Gastroesophageal sphincter (tissue), 4 donors: ENCODE results near the gene FPR2. TPM values are rescaled to one million over a fixed set of nuclear protein-coding genes. Genes with fewer than 3 reads are reported as not detected.

Experiments used
- ATAC-seq: fragments of 150-250 bp; one replicate; pipeline ENCODE4 v1.9.1; 2016; ENCODE audit warnings: mild to moderate bottlenecking, moderate library complexity
- H3K27ac ChIP-seq, 4 donors: fragments of 200-600 bp; sonication (generic) in 3 of 4; 1 replicate in 3 of 4; 2 replicates in 1 of 4; pipeline ENCODE4 v1.5.1; 2016 to 2019
- H3K27me3 ChIP-seq: fragments of 200-600 bp; sonication (generic); one replicate; pipeline ENCODE4 v1.5.1; 2019
- H3K36me3 ChIP-seq, 2 donors: fragments of 200-600 bp; sonication (generic); one replicate each; pipeline ENCODE4 v1.5.1; 2019; ENCODE audit warnings: control low read depth in 1 of 2
- H3K4me1 ChIP-seq, 3 donors: fragments of 200-600 bp; sonication (generic); 1 replicate in 2 of 3; 2 replicates in 1 of 3; pipeline ENCODE4 v1.5.1; 2016 to 2019; ENCODE audit warnings: control low read depth in 2 of 3
- H3K4me3 ChIP-seq, 2 donors: fragments of 200-600 bp; sonication (generic); one replicate each; pipeline ENCODE4 v1.5.1; 2019; ENCODE audit warnings: mild to moderate bottlenecking in 1 of 2, moderate library complexity in 1 of 2
- H3K9me3 ChIP-seq, 3 donors: fragments of 200-600 bp; sonication (generic); one replicate each; pipeline ENCODE4 v1.5.1; 2017 to 2019; ENCODE audit warnings: control low read depth in 2 of 3
- CTCF ChIP-seq, 4 experiments: fragments of 200-600 bp in 2 of 4; fragments of 450-650 bp in 2 of 4; sonication (generic) in 1 of 4; IDR thresholded peaks; one replicate each; pipeline ENCODE4 v1.5.1; 2017 to 2019; ENCODE audit warnings: antibody characterized with exemption in 4 of 4, mild to moderate bottlenecking in 2 of 4, moderate library complexity in 2 of 4
- EP300 ChIP-seq: sonication (generic); formaldehyde crosslinking; IDR thresholded peaks from one replicate; pipeline ENCODE4 v1.6.1; 2017; ENCODE audit warnings: antibody characterized with exemption, mild to moderate bottlenecking
- POLR2A ChIP-seq, 2 donors: fragments of 450-650 bp; IDR thresholded peaks; one replicate each; pipeline ENCODE4 v1.6.1; 2017; ENCODE audit warnings: antibody characterized with exemption in 2 of 2, mild to moderate bottlenecking in 2 of 2, moderate library complexity in 1 of 2
- POLR2AphosphoS5 ChIP-seq: sonication (generic); formaldehyde crosslinking; IDR thresholded peaks from one replicate; pipeline ENCODE4 v1.6.1; 2017; ENCODE audit warnings: antibody characterized with exemption
- WGBS, 2 donors: methylation state at CpG; one replicate each; pipeline ENCODE4 v1.1.5; 2018; ENCODE audit warnings: low coverage in 1 of 2; 5-methylcytosine and 5-hydroxymethylcytosine counted together
- total RNA-seq, 4 donors: library from RNA; depleted of rRNA; stranded (reverse); fragments of >200 nt; gene quantifications; one replicate each; pipeline ENCODE4 v1.1.0, GENCODE V29; 2016

The FPR2 gene
- total RNA-seq, 4 donors from 2014 or later: 1.8 to 2.2 TPM; not detected in 2

- H3K27me3 ChIP-seq: peaks cover 40% of the 10 kb centered on the region
- TF ChIP-seq EP300 (no peak), CTCF (IDR thresholded peaks at IDR 0.05) (no peak), POLR2AphosphoS5 (no peak), POLR2A (IDR thresholded peaks at IDR 0.05) (no peak)
- H3K36me3 ChIP-seq: no peaks in the 10 kb centered on the region
- no peak for ATAC-seq
- H3K4me1 ChIP-seq: peaks cover 0 to 9% (median 0%) of the 10 kb centered on the region in 3 donors
- H3K4me3 ChIP-seq: no peak overlapping the region
- no peak overlapping the region for H3K27ac ChIP-seq
- WGBS, 2 donors: 35 to 42% methylated on average over 3 of the region's 3 CpGs
- H3K9me3 ChIP-seq: no peaks in the 10 kb centered on the region
Observed at GRCh38 chr19:51714848-51715247, 46.1 kb upstream of the FPR2 start.

GRCh38 chr19:51715850-51716249, 45.1 kb upstream of the FPR2 start:
- H3K27ac ChIP-seq: no peak overlapping the region
- no peaks in the 10 kb centered on the region for H3K36me3 ChIP-seq
- H3K4me1 ChIP-seq: peaks cover 0 to 11% (median 0%) of the 10 kb centered on the region in 3 donors
- H3K27me3 ChIP-seq: peaks cover 50% of the 10 kb centered on the region
- WGBS, 2 donors: 100% methylated on average over 1 to 2 of the region's 3 CpGs
- no peaks in the 10 kb centered on the region for H3K9me3 ChIP-seq
- no peak for TF ChIP-seq EP300
- TF ChIP-seq POLR2A (IDR thresholded peaks at IDR 0.05): no peak
- TF ChIP-seq CTCF (IDR thresholded peaks at IDR 0.05): no peak
- TF ChIP-seq POLR2AphosphoS5: no peak
- no peak overlapping the region for H3K4me3 ChIP-seq
- ATAC-seq: no peak

- Histone ChIP-seq H3K4me3 (no peak overlapping the region), H3K27ac (no peak overlapping the region), H3K27me3 (peaks cover 60% of the 10 kb centered on the region), H3K9me3 (no peaks in the 10 kb centered on the region), H3K36me3 (no peaks in the 10 kb centered on the region), H3K4me1 (peaks cover 0 to 11% (median 0%) of the 10 kb centered on the region in 3 donors)
- 79% methylated on average over 5 of the region's 11 CpGs; no CpG with 5 or more reads in 1 of the 2 donors for WGBS, 2 donors
- ATAC-seq: no peak
- TF ChIP-seq POLR2A (IDR thresholded peaks at IDR 0.05): no peak
- TF ChIP-seq POLR2AphosphoS5: no peak
- TF ChIP-seq CTCF (IDR thresholded peaks at IDR 0.05): no peak
- no peak for TF ChIP-seq EP300
Observed at GRCh38 chr19:51716925-51717324, 44.1 kb upstream of the FPR2 start.

- no peak for ATAC-seq
- no peak for TF ChIP-seq POLR2AphosphoS5
- no peak for TF ChIP-seq POLR2A (IDR thresholded peaks at IDR 0.05)
- no peak for TF ChIP-seq CTCF (IDR thresholded peaks at IDR 0.05)
- no peak for TF ChIP-seq EP300
- whole genome bisulfite sequencing, 2 donors: 1 to 3% methylated on average over 12 to 17 of the region's 83 CpGs
- peaks cover 0 to 11% (median 0%) of the 10 kb centered on the region in 3 donors for H3K4me1 ChIP-seq
- H3K36me3 ChIP-seq: no peaks in the 10 kb centered on the region
- peaks cover 85% of the 10 kb centered on the region for H3K27me3 ChIP-seq
- peak overlapping the region; percentile 5 to 40 for H3K4me3 ChIP-seq
- H3K9me3 ChIP-seq: no peaks in the 10 kb centered on the region
- H3K27ac ChIP-seq: no peak overlapping the region
Observed at GRCh38 chr19:51719251-51719988, 41.6 kb upstream of the FPR2 start.

GRCh38 chr19:51721905-51722304, 39.1 kb upstream of the FPR2 start:
- TF ChIP-seq POLR2AphosphoS5 (no peak), POLR2A (IDR thresholded peaks at IDR 0.05) (no peak), CTCF (IDR thresholded peaks at IDR 0.05) (no peak)
- WGBS, 2 donors: 66 to 72% methylated on average over 5 to 7 of the region's 7 CpGs
- Histone ChIP-seq H3K9me3 (no peaks in the 10 kb centered on the region), H3K36me3 (no peaks in the 10 kb centered on the region), H3K4me3 (no peak overlapping the region), H3K4me1 (peaks cover 0 to 19% (median 0%) of the 10 kb centered on the region in 3 donors), H3K27me3 (peaks cover 97% of the 10 kb centered on the region), H3K27ac (no peak overlapping the region)
- ATAC-seq: no peak
